CD4-positive, alpha-beta memory T cell (primary cell): Measurements from ENCODE around the gene KIAA0513. TPM values are rescaled to one million over a fixed set of nuclear protein-coding genes. Genes with fewer than 3 reads are reported as not detected.
A peak's percentile ranks its signal among the peaks of the same experiment; 100 is the strongest.

Experiments used
- CTCF ChIA-PET: fragments of 350-600 bp; sonication (Branson Sonifier 250); formaldehyde crosslinking; loops from one replicate; lab custom pipeline; 2021; ENCODE audit warnings: inconsistent platforms; ENCODE audit not compliant: partially characterized antibody; lab: Charles Lee
- POLR2A ChIA-PET: fragments of 350-600 bp; sonication (Branson Sonifier 250); formaldehyde crosslinking; loops from one replicate; lab custom pipeline; 2021; ENCODE audit not compliant: partially characterized antibody; lab: Charles Lee
- DNase-seq, 5 donors: peaks; one replicate each; pipeline versions ENCODE4 v3.0.0 to v3.0.0-alpha.2; 2020 to 2022; ENCODE audit warnings: mixed read lengths in 1 of 5
- H3K27ac ChIP-seq: one replicate; pipeline ENCODE4 v1.7.0; 2013; ENCODE audit warnings: low read depth, low read length
- H3K27me3 ChIP-seq: 2 replicates; pipeline ENCODE4 v1.7.0; 2013; ENCODE audit warnings: mild to moderate bottlenecking, low read length, moderate library complexity; ENCODE audit not compliant: insufficient read depth
- H3K36me3 ChIP-seq: 2 replicates; pipeline ENCODE4 v1.7.0; 2013; ENCODE audit warnings: mild to moderate bottlenecking, low read length, moderate library complexity; ENCODE audit not compliant: insufficient read depth
- H3K4me1 ChIP-seq: 2 replicates; pipeline ENCODE4 v1.7.0; 2013; ENCODE audit warnings: mild to moderate bottlenecking, low read length, moderate library complexity; ENCODE audit not compliant: insufficient read depth
- H3K4me3 ChIP-seq, 2 donors: one replicate each; pipeline ENCODE4 v1.7.0; 2013; ENCODE audit warnings: low read length in 2 of 2, mild to moderate bottlenecking in 1 of 2
- H3K9me3 ChIP-seq, 2 donors: one replicate each; pipeline ENCODE4 v1.7.0; 2013; ENCODE audit warnings: low read length in 2 of 2, control low read depth in 1 of 2; ENCODE audit not compliant: control insufficient read depth in 1 of 2
- H3K27ac Mint-ChIP-seq, 7 donors: one replicate each; pipeline ENCODE4 v1.8.0; 2020 to 2021; ENCODE audit warnings: mixed read lengths in 7 of 7, mild to moderate bottlenecking in 6 of 7, inconsistent platforms in 3 of 7, moderate library complexity in 3 of 7
- H3K27me3 Mint-ChIP-seq, 2 donors: one replicate each; pipeline ENCODE4 v1.8.0; 2020 to 2021; ENCODE audit warnings: mixed read lengths in 2 of 2
- H3K36me3 Mint-ChIP-seq, 2 donors: one replicate each; pipeline ENCODE4 v1.8.0; 2020 to 2021; ENCODE audit warnings: mixed read lengths in 2 of 2, inconsistent platforms in 1 of 2, mild to moderate bottlenecking in 1 of 2
- H3K4me1 Mint-ChIP-seq, 4 donors: one replicate each; pipeline ENCODE4 v1.8.0; 2020 to 2021; ENCODE audit warnings: mixed read lengths in 4 of 4, mild to moderate bottlenecking in 1 of 4
- H3K4me3 Mint-ChIP-seq, 8 donors: one replicate each; pipeline ENCODE4 v1.8.0; 2020 to 2021; ENCODE audit warnings: mixed read lengths in 8 of 8, mild to moderate bottlenecking in 7 of 8, moderate library complexity in 6 of 8, inconsistent platforms in 3 of 8
- H3K9me3 Mint-ChIP-seq, 8 donors: one replicate each; pipeline ENCODE4 v1.8.0; 2020 to 2021; ENCODE audit warnings: mixed read lengths in 8 of 8, mild to moderate bottlenecking in 5 of 8, inconsistent platforms in 3 of 8, moderate library complexity in 1 of 8
- intact Hi-C: fragments of 100-400 bp; cut with micrococcal nuclease; formaldehyde crosslinking; loops from one replicate; pipeline ENCODE4 v1.15.1; 2023
- polyA plus RNA-seq, 2 donors: library from polyadenylated mRNA; unstranded; fragments of 300-500 nt; fragmentation: Illumina TruSeq; gene quantifications; one replicate each; pipeline ENCODE4 v1.2.3, GENCODE V29; 2021
- total RNA-seq, 2 experiments: library from RNA; stranded (reverse); gene quantifications; one replicate each; pipeline ENCODE4 v1.2.3, GENCODE V29; 2021

The KIAA0513 gene
- total and polyA plus RNA-seq, 4 experiments from 2014 or later = 1.3 to 19.0 (median 14.8) TPM

- no peaks in the 10 kb centered on the region for H3K27me3 ChIP-seq
- Mint-ChIP-seq H3K27ac (no peak overlapping the region), H3K36me3 (peaks cover 12 to 14% of the 10 kb centered on the region in 2 donors), H3K4me3 (no peak overlapping the region), H3K4me1 (peaks cover 2 to 8% (median 6%) of the 10 kb centered on the region in 4 donors), H3K27me3 (no peaks in the 10 kb centered on the region), H3K9me3 (no peaks in the 10 kb centered on the region)
- no peak overlapping the region for H3K4me3 ChIP-seq
- intact Hi-C loops = no loop called here
- H3K27ac ChIP-seq = no peak overlapping the region
- H3K9me3 ChIP-seq = no peaks in the 10 kb centered on the region
- CTCF ChIA-PET = no interaction called here
- POLR2A ChIA-PET = no interaction called here
- peaks cover 3% of the 10 kb centered on the region for H3K4me1 ChIP-seq
- no peak for DNase-seq
- H3K36me3 ChIP-seq = peaks cover 7% of the 10 kb centered on the region
Observed at GRCh38 chr16:85034591-85035433, 7.2 kb downstream of the KIAA0513 start.

- Histone ChIP-seq H3K27me3 (no peaks in the 10 kb centered on the region), H3K4me1 (no peaks in the 10 kb centered on the region), H3K27ac (no peak overlapping the region), H3K4me3 (no peak overlapping the region), H3K9me3 (no peaks in the 10 kb centered on the region), H3K36me3 (peaks cover 6% of the 10 kb centered on the region)
- no peak for DNase-seq
- peaks cover 0 to 3% (median 0%) of the 10 kb centered on the region in 8 donors for H3K9me3 Mint-ChIP-seq
- CTCF ChIA-PET = no interaction called here
- peak overlapping the region in 1 of 7 donors; percentile 72 for H3K27ac Mint-ChIP-seq
- POLR2A ChIA-PET = no interaction called here
- peaks cover 12 to 13% of the 10 kb centered on the region in 2 donors for H3K36me3 Mint-ChIP-seq
- no peak overlapping the region for H3K4me3 Mint-ChIP-seq
- intact Hi-C loops = no loop called here
- no peaks in the 10 kb centered on the region for H3K27me3 Mint-ChIP-seq
- peaks cover 0 to 4% (median 3%) of the 10 kb centered on the region in 4 donors for H3K4me1 Mint-ChIP-seq
Observed at GRCh38 chr16:85036236-85037049, 8.8 kb downstream of the KIAA0513 start.

- Mint-ChIP-seq H3K4me3 (no peak overlapping the region), H3K36me3 (peaks cover 8 to 13% of the 10 kb centered on the region in 2 donors), H3K4me1 (peaks cover 0 to 4% (median 1%) of the 10 kb centered on the region in 4 donors), H3K27ac (peak overlapping the region in 1 of 7 donors; percentile 70), H3K9me3 (peaks cover 0 to 3% (median 0%) of the 10 kb centered on the region in 8 donors), H3K27me3 (no peaks in the 10 kb centered on the region)
- ChIA-PET CTCF (no interaction called here), POLR2A (no interaction called here)
- Histone ChIP-seq H3K27ac (no peak overlapping the region), H3K27me3 (no peaks in the 10 kb centered on the region), H3K9me3 (no peaks in the 10 kb centered on the region), H3K4me3 (no peak overlapping the region), H3K4me1 (no peaks in the 10 kb centered on the region), H3K36me3 (peaks cover under 1% of the 10 kb centered on the region)
- intact Hi-C loops = no loop called here
- DNase-seq = no peak
Observed at GRCh38 chr16:85037050-85037410, 9.4 kb downstream of the KIAA0513 start.

GRCh38 chr16:85037721-85038120, 10.1 kb downstream of the KIAA0513 start:
- H3K4me3 ChIP-seq = no peak overlapping the region
- Mint-ChIP-seq H3K27me3 (no peaks in the 10 kb centered on the region), H3K27ac (no peak overlapping the region), H3K9me3 (peaks cover 0 to 3% (median 0%) of the 10 kb centered on the region in 8 donors), H3K36me3 (peaks cover 4 to 13% of the 10 kb centered on the region in 2 donors), H3K4me1 (peaks cover 0 to 4% (median 1%) of the 10 kb centered on the region in 4 donors), H3K4me3 (no peak overlapping the region)
- POLR2A ChIA-PET = no interaction called here
- H3K9me3 ChIP-seq = no peaks in the 10 kb centered on the region
- no peak overlapping the region for H3K27ac ChIP-seq
- CTCF ChIA-PET = no interaction called here
- no peaks in the 10 kb centered on the region for H3K4me1 ChIP-seq
- no peaks in the 10 kb centered on the region for H3K36me3 ChIP-seq
- H3K27me3 ChIP-seq = no peaks in the 10 kb centered on the region
- no peak for DNase-seq
- intact Hi-C loops = no loop called here

- ChIA-PET CTCF (no interaction called here), POLR2A (no interaction called here)
- Mint-ChIP-seq H3K27me3 (no peaks in the 10 kb centered on the region), H3K36me3 (peaks cover 7 to 15% of the 10 kb centered on the region in 2 donors), H3K4me3 (no peak overlapping the region), H3K9me3 (peaks cover 0 to 3% (median 0%) of the 10 kb centered on the region in 8 donors), H3K27ac (no peak overlapping the region), H3K4me1 (peaks cover 0 to 4% (median 1%) of the 10 kb centered on the region in 4 donors)
- Histone ChIP-seq H3K36me3 (no peaks in the 10 kb centered on the region), H3K4me3 (no peak overlapping the region), H3K4me1 (no peaks in the 10 kb centered on the region), H3K27me3 (no peaks in the 10 kb centered on the region), H3K27ac (no peak overlapping the region), H3K9me3 (no peaks in the 10 kb centered on the region)
- intact Hi-C loops = no loop called here
- DNase-seq = no peak
Observed at GRCh38 chr16:85040685-85041084, 13.1 kb downstream of the KIAA0513 start.

- peak overlapping the region in 2 of 7 donors; percentile 51 to 61 for H3K27ac Mint-ChIP-seq
- no peaks in the 10 kb centered on the region for H3K9me3 ChIP-seq
- CTCF ChIA-PET = interaction anchor here (1.6 kb wide), 1 partner anchor 45 kb away, joined by 5 read pairs; no protein-coding TSS in a partner anchor
- no peak overlapping the region for H3K4me3 Mint-ChIP-seq
- peaks cover 0 to 7% (median 2%) of the 10 kb centered on the region in 4 donors for H3K4me1 Mint-ChIP-seq
- H3K36me3 Mint-ChIP-seq = peaks cover 11 to 15% of the 10 kb centered on the region in 2 donors
- no peak overlapping the region for H3K27ac ChIP-seq
- peaks cover 0 to 3% (median 0%) of the 10 kb centered on the region in 8 donors for H3K9me3 Mint-ChIP-seq
- POLR2A ChIA-PET = interaction anchor here (1.0 kb wide), 1 partner anchor 12 kb away, joined by 3 read pairs; no protein-coding TSS in a partner anchor
- no peaks in the 10 kb centered on the region for H3K27me3 Mint-ChIP-seq
- no peak for DNase-seq
- no peaks in the 10 kb centered on the region for H3K27me3 ChIP-seq
- H3K4me1 ChIP-seq = no peaks in the 10 kb centered on the region
- no peaks in the 10 kb centered on the region for H3K36me3 ChIP-seq
- intact Hi-C loops = no loop called here
- no peak overlapping the region for H3K4me3 ChIP-seq
Observed at GRCh38 chr16:85041219-85042166, 13.9 kb downstream of the KIAA0513 start.
